HG03378 (cell line): ENCODE results near the gene PRKACB.
"Not testable (repeated sequence)": the region's sequence is repeated elsewhere in the genome, so short reads cannot be mapped to it uniquely, and the experiment has no call there.

Experiments used
- ATAC-seq: cut with Tn5 transposase; IDR thresholded peaks from one replicate; pipeline ENCODE4 v1.9.1; 2021; ENCODE audit warnings: mild to moderate bottlenecking, moderate library complexity; ENCODE audit not compliant: unreplicated experiment

The PRKACB gene

GRCh38 chr1:84214115-84214956 is 70.3 kb downstream of the PRKACB start:
- no peak for ATAC-seq

GRCh38 chr1:84217239-84217638 is 73.2 kb downstream of the PRKACB start:
- ATAC-seq: no peak

GRCh38 chr1:84223751-84224432 is 79.8 kb downstream of the PRKACB start:
- no peak for ATAC-seq

- ATAC-seq: no peak
Observed at GRCh38 chr1:84224905-84225304, 80.8 kb downstream of the PRKACB start.

- no peak for ATAC-seq
Observed at GRCh38 chr1:84225646-84226045, 81.6 kb downstream of the PRKACB start.

- ATAC-seq: not testable (repeated sequence)
Observed at GRCh38 chr1:84232676-84233075, 88.6 kb downstream of the PRKACB start.

- no peak for ATAC-seq
Observed at GRCh38 chr1:84236256-84236655, 92.2 kb downstream of the PRKACB start.

GRCh38 chr1:84242641-84243040 is 98.6 kb downstream of the PRKACB start:
- ATAC-seq: no peak

- no peak for ATAC-seq
Observed at GRCh38 chr1:84245563-84245962, 101.5 kb downstream of the PRKACB start.

- no peak for ATAC-seq
Observed at GRCh38 chr1:84246213-84246612, 102.1 kb downstream of the PRKACB start.

GRCh38 chr1:84247425-84248220 is 103.6 kb downstream of the PRKACB start:
- ATAC-seq: no peak

- no peak for ATAC-seq
Observed at GRCh38 chr1:84250668-84251067, 106.6 kb downstream of the PRKACB start.

- no peak for ATAC-seq
Observed at GRCh38 chr1:84253036-84253435, 109.0 kb downstream of the PRKACB start.

GRCh38 chr1:84253891-84254290 is 109.8 kb downstream of the PRKACB start:
- ATAC-seq: no peak

GRCh38 chr1:84254703-84255238 is 110.7 kb downstream of the PRKACB start:
- ATAC-seq: no peak

- no peak for ATAC-seq
Observed at GRCh38 chr1:84255582-84255981, 111.5 kb downstream of the PRKACB start.

- ATAC-seq: no peak
Observed at GRCh38 chr1:84257617-84258016, 113.5 kb downstream of the PRKACB start.

- ATAC-seq: no peak
Observed at GRCh38 chr1:84259376-84259775, 115.3 kb downstream of the PRKACB start.

- no peak for ATAC-seq
Observed at GRCh38 chr1:84259989-84260388, 115.9 kb downstream of the PRKACB start.

GRCh38 chr1:84260852-84261518 is 116.9 kb downstream of the PRKACB start:
- no peak for ATAC-seq

GRCh38 chr1:84264961-84265360 is 120.9 kb downstream of the PRKACB start:
- no peak for ATAC-seq
